Measurements from ENCODE around the gene LINC00305.

DNA sequence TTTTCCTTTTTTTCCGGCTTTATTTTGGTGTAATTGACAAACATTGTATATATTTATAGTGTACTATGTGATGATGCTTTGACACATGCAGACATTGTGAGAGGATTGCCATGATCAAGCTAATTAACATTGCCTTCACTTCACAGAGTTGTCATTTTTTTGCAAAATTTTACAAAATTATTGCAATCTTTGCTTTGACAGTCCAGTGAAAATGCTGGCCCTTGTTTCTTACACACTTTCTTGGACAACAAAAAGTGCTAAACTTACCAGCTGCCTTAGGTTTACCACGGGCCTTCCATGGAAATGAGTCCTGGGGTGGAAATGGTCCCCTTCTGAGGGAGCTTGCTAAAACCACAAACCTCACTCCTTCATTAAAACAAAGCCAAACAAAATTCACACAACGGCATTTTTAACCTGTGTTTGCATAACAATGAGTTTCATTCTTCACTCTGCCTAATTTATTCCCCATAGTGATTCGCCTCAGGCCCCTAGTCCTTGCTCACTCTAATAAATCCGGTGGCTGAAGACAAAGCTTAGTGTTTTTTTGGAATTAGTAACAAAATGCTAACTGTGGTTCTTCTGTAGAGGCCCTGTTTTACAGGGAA, 32.2 kb downstream of the LINC00305 start:
- TF ChIP-seq EZH2 (IDR thresholded peaks at IDR 0.05; ENCODE audit: borderline replicate concordance, low read depth, low read length, severe bottlenecking) (no peak), CTCF (IDR thresholded peaks at IDR 0.05; ENCODE audit: extremely low read depth in 1 of 2, insufficient read depth in 1 of 2, low read depth in 1 of 2, low read length in 2 of 2) (no peak), JUN (IDR thresholded peaks at IDR 0.05; ENCODE audit: borderline replicate concordance, insufficient read depth, insufficient read length, low read depth) (no peak), POLR2A (IDR thresholded peaks at IDR 0.05; ENCODE audit: low read depth, low read length) (no peak), POLR2AphosphoS5 (IDR thresholded peaks at IDR 0.05; ENCODE audit: insufficient read depth, low read depth, low read length) (no peak)
- TF ChIP-seq, protein P1, sequence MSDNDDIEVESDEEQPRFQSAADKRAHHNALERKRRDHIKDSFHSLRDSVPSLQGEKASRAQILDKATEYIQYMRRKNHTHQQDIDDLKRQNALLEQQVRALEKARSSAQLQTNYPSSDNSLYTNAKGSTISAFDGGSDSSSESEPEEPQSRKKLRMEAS (IDR thresholded peaks at IDR 0.05; ENCODE audit: insufficient read depth, insufficient read length), result no peak

Measured in endothelial cell of umbilical vein (primary cell).